HepG2 (cell line): ENCODE data around the gene IQGAP3. TPM values are rescaled to one million over a fixed set of nuclear protein-coding genes. Genes with fewer than 3 reads are reported as not detected.

Experiments used
- ARID2 ChIP-seq: sonication (generic); formaldehyde crosslinking; IDR thresholded peaks from 2 replicates; pipeline ENCODE4 v1.8.1; 2022; ENCODE audit warnings: mild to moderate bottlenecking, missing genetic modification reagents, borderline replicate concordance
- ATAD3A ChIP-seq: sonication (generic); formaldehyde crosslinking; IDR thresholded peaks from 2 replicates; pipeline ENCODE4 v1.4.0; 2020; ENCODE audit warnings: missing genetic modification reagents
- BCL6 ChIP-seq: IDR thresholded peaks from 2 replicates; pipeline ENCODE4 v1.6.1; 2016; ENCODE audit warnings: missing genetic modification reagents, missing compliant biosample characterization
- CCDC6 ChIP-seq: sonication (generic); formaldehyde crosslinking; IDR thresholded peaks from 2 replicates; pipeline ENCODE4 v1.8.1; 2022; ENCODE audit warnings: mild to moderate bottlenecking, missing genetic modification reagents, moderate library complexity
- NCOR1 ChIP-seq: fragments of 200-600 bp; sonication (generic); IDR thresholded peaks from 2 replicates; pipeline ENCODE4 v1.7.0; 2017; ENCODE audit warnings: antibody characterized with exemption, low read length, borderline replicate concordance
- RBM22 ChIP-seq: fragments of 200-400 bp; formaldehyde crosslinking; optimal IDR thresholded peaks from 2 replicates; pipeline ENCODE3; 2017; ENCODE audit warnings: mild to moderate bottlenecking, low read length, moderate library complexity
- ZNF251 ChIP-seq: sonication (generic); formaldehyde crosslinking; IDR thresholded peaks from 2 replicates; pipeline ENCODE4 v1.9.0; 2021; ENCODE audit warnings: mild to moderate bottlenecking, missing genetic modification reagents
- ZNF710 ChIP-seq: sonication (generic); formaldehyde crosslinking; IDR thresholded peaks from 2 replicates; pipeline ENCODE4 v1.5.0; 2020; ENCODE audit warnings: mild to moderate bottlenecking, missing genetic modification reagents, borderline replicate concordance
- polyA plus RNA-seq, 8 experiments: library from polyadenylated mRNA; depleted of rRNA in 3 of 8; stranded (reverse) in 7 of 8; unstranded in 1 of 8; fragments of >200 nt; fragmentation: Illumina TruSeq in 4 of 8; extraction: Trizol in 4 of 8; gene quantifications; 2 replicates each; pipeline versions ENCODE4 v1.2.1 to v1.2.3, GENCODE V29; 2011 to 2016; ENCODE audit warnings: low read depth in 4 of 8, missing spikeins in 1 of 8, mixed read lengths in 1 of 8; ENCODE audit not compliant: insufficient read depth in 1 of 8
- total RNA-seq, 5 experiments: library from RNA; depleted of rRNA; stranded (reverse); fragments of >200 nt; fragmentation: Illumina TruSeq; extraction: Trizol; gene quantifications; 2 replicates each; pipeline ENCODE4 v1.2.3, GENCODE V29; 2016; ENCODE audit warnings: low read depth in 1 of 5
- TF ChIP-seq, protein P1 (sequence below): sonication (generic); formaldehyde crosslinking; IDR thresholded peaks from 2 replicates; pipeline ENCODE4 v1.8.1; 2023; ENCODE audit warnings: missing genetic modification reagents, inconsistent platforms, borderline replicate concordance
- TF ChIP-seq, protein P2 (sequence below): IDR thresholded peaks from 2 replicates; pipeline ENCODE4 v1.6.1; 2016; ENCODE audit warnings: low read depth, control low read depth

IQGAP3 gene
- total and polyA plus RNA-seq, 2 of the 13 experiments (the other 11 are each of a cell fraction or from before 2014, with no cell fraction given), result 13.5 to 14.1 TPM

DNA sequence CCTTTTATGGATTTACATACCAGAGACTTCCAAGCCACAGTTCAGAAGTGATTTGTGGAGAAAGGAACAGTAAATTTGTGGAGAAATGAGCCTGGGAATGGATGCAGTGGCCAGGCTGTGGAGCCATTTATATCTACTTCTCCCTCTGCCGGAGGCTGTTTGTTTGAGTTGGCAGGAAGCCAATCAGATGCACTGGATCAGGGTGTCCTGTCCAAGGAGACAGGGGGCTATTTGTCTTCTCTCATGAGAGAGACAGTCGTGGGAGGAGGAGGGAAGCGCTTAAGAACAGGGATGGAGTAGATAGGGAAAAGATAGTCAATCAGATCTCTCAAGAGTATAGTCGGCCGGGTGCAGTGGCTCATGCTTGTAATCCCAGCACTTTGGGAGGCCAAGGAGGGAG lies 44.1 kb upstream of the IQGAP3 start (continued):
- TF ChIP-seq, protein P1, sequence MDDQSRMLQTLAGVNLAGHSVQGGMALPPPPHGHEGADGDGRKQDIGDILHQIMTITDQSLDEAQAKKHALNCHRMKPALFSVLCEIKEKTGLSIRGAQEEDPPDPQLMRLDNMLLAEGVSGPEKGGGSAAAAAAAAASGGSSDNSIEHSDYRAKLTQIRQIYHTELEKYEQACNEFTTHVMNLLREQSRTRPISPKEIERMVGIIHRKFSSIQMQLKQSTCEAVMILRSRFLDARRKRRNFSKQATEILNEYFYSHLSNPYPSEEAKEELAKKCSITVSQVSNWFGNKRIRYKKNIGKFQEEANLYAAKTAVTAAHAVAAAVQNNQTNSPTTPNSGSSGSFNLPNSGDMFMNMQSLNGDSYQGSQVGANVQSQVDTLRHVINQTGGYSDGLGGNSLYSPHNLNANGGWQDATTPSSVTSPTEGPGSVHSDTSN (CRISPR knock-in tag), result no peak
- no peak for TF ChIP-seq ATAD3A (CRISPR knock-in tag)
- no peak for TF ChIP-seq RBM22
- TF ChIP-seq ZNF251, result no peak
- no peak for TF ChIP-seq ARID2 (CRISPR knock-in tag)
- no peak for TF ChIP-seq NCOR1
- TF ChIP-seq, protein P2, sequence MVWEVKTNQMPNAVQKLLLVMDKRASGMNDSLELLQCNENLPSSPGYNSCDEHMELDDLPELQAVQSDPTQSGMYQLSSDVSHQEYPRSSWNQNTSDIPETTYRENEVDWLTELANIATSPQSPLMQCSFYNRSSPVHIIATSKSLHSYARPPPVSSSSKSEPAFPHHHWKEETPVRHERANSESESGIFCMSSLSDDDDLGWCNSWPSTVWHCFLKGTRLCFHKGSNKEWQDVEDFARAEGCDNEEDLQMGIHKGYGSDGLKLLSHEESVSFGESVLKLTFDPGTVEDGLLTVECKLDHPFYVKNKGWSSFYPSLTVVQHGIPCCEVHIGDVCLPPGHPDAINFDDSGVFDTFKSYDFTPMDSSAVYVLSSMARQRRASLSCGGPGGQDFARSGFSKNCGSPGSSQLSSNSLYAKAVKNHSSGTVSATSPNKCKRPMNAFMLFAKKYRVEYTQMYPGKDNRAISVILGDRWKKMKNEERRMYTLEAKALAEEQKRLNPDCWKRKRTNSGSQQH, result no peak
- peak; percentile 32; the same call in 1 of the 2 replicates for TF ChIP-seq BCL6 (CRISPR knock-in tag)
- TF ChIP-seq CCDC6 (CRISPR knock-in tag), result no peak
- peak; percentile 46; the same call in 1 of the 2 replicates for TF ChIP-seq ZNF710 (CRISPR knock-in tag)
